ENCODE measurements around the gene GLG1.

GLG1 gene

DNA sequence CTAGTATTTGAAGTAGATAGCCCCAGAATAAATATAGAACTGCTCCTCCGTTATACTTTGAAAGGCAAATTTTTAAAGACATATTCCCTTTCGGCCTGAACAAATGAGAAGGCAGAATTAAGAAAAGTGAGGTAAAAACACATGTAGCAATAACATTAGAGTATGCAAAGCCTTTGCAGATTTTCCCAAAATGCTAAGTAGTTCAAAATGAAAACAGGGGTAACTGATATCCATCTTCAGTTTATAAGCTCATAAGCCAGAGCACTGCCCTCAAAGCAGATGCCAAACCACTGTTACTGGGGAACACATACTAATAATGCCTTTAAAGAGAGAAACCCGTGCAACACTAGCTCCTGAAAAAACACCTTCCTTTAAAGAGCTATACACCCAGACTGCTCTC lies 134.4 kb downstream of the GLG1 start:
- DNase-seq (ENCODE audit: low read depth in 2 of 2): no peak

DNA sequence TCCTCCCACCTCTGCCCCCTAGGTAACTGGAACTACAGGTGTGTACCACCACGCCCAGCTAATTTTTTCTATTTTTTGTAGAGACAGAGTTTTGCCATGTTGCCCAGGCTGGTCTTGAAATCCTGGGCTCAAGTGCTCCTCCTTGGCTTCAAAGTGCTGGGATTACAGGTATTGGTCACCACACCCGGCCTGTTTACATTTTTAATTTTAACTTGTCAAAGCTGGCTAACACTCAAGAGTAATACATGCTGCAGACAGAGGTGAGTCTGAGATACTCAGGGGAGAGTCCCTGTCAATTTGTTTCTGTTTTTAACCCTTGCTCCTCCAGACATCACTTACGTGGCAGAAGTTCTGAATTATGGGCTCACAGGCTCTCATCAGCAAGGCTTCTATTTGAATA lies 134.9 kb downstream of the GLG1 start:
- no peak for DNase-seq (ENCODE audit: low read depth in 2 of 2)

DNA sequence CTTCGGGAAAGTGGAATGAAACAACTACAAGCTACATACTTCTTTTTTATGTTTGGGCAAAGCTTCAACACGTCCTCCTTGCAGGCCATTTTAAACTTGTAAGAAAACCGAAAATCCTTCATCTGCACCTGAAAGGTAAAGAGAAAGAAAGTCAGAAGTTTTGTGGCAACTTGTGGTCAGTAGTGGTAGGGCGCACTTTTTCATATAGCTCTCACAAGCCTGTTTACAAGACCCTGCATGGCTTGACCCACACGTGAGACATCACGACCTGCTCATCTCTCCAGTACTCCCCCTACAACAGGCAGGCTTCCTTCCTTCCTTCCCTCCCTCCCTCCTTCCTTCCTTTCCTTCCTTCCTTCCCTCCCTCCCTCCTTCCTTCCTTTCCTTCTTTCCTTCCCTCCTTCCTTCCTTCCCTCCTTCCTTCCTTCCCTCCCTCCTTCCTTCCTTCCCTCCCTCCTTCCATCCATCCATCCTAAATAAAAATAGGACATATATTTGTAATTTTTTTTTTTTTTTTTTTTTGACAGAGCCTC lies 136.9 kb downstream of the GLG1 start:
- DNase-seq (ENCODE audit: low read depth in 2 of 2): no peak

DNA sequence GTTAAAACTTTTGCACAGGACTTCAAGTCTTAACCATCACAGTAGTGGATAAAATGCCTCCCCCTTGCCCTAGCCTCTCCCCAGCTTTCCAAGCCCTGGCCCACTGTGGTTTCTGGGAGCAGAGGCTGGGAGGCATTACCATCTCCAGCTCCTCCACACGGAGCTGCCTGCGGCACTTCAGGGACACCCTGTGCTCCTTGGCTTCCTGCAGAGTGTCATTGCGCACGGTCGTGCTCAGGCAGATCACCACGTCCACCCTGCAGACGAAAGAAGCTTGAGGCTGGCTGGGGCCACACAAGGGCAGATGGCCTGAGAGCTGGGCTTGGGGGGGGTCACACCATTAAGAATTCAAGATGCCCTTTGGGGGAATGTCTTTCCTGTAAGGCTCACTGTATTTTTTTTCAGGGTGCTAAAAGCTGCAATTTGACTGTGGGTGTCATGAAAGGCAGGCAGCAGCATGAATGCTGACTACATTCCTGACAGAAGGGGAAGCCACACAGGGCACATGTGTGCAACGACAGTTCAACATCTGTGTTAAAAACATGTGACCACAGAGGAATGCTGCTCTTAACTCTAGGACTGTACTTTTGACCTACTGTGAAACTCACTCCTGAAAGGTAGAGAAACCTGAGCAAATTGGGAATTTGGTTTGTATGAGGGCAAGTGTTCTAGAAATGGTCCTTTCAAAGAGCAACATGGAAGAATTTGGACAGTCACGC lies 137.9 kb downstream of the GLG1 start:
- no peak for DNase-seq (ENCODE audit: low read depth in 2 of 2)

DNA sequence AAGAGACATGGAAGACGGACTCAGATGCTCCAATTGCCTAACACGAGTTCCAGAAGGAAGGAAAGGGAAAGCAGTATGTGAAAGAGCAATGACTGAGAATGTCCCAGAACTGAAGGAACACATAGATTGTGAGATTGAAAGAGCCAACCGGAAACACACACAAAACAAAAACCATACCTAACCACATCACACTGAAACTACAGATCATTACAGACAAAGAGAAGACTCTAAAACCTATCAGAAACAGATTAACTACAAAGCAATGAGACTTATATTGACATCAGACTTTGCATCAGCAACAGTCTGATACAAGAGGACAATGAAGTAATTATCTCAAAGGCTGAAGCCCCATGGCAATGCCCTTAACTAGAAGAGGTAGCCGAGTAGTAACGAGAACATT lies 140.0 kb downstream of the GLG1 start:
- no peak for DNase-seq (ENCODE audit: low read depth in 2 of 2)

DNA sequence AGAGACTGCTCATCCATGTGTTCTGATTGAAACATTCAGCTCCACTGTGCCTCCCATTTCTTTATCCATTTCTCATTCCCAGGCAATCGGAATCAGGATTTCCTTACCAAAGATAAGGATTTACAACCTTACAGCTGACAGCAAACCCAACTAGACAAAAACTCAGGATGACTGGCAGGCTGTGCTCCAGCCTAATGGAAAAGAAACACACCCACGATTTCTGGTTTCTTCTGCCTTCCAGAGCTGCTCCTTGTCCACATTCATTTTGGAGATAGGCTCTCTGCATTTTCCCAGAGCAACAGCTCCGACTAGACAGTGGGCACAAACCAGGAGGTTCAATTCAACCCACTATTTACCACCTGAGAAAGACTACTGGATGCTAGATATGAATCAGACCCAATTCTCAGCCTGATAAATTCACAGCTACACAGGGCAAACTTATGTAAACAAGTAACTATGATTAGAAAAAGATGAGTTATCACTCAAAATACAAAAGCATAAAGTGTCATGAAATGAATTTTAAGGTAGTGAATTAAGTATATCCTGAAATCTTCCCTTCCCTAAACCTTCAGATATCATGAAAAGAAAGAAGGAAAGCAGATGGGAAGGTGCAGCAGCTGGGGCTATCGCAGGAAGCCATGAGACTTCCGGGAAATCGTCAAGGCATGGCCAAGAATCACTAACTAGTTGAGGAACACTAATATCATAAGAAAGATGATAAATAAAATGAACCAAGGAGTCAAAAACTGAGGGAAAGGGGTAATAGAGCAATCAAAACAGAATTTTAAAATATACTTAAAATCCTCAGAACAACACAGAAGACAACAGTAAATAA lies 140.8 kb downstream of the GLG1 start:
- no peak for DNase-seq (ENCODE audit: low read depth in 2 of 2)

DNA sequence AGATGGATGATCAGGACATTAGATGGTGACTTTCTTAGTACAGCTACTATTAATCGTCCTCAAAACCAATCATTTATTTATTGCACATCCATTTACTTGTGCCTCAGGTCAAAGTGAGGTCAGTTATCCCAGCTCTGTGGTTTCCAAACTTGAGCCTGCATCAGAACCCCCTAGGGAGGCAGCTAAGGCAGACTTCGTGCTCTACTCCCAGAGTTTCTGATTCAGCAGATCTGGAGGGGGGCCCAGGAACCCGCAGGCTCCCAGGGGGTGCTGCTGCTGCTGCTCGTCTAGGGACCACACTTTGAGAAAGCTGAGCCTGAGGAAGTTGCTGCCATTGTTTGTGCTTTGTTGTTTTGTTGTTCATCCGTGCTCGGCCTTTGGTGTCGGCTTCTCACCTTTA lies 141.6 kb downstream of the GLG1 start:
- no peak for DNase-seq (ENCODE audit: low read depth in 2 of 2)

DNA sequence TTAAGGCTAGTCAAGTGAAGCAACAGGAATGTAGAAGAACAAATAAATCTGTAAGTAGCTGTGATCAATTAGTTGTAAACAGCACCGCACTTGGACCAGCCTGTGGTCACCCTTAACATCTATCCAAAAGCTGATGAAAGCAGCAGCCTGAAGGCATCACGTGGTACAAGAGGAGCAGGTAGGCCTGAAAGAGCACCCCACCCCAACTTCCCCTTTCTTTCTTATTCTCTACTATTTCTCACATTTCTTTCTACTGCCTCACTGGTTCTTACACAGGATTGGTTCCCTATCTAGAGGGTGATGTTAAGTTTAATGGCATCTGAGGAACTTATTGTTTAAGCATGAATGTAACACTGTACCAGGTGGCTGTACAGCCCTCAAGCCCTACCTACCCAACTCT lies 143.0 kb downstream of the GLG1 start:
- DNase-seq (ENCODE audit: low read depth in 2 of 2): no peak

DNA sequence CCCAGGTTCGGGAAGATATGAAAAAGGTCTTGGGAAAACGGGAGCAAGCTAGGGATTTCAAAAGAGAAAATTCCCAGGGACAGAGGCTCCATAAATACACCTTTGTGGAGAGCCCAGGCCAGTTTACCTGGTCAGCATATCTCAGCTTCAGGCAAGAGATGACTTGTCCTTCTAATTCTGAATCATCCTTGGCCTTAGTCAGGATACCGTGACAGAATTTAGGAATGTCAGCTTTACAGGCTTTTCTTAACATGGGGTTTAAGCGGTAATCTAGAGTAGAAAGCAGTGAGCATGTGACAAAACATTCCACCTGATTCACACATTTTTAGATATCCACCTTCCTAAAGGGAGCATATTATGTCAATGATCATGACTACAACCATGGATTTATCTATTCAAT lies 144.6 kb downstream of the GLG1 start:
- no peak for DNase-seq (ENCODE audit: low read depth in 2 of 2)

DNA sequence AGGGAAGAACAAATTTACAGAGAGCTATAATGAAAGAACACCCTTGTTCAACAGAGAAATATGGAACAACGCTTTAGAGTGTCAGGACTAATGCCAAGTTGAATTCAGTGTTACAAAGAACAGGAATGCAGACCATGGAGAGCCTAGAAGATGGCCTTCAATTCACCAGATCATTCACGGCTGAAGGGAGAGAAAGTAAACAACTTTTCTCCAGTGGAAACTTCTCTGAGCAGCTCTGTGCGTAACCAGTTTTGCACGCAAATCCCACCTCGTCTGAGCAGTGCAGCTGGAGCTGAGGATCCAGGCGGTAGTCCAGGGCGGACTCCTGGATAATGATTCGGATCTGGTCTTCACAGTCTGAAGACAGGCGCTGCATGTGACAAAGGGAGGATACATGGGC lies 145.1 kb downstream of the GLG1 start:
- no peak for DNase-seq (ENCODE audit: low read depth in 2 of 2)

DNA sequence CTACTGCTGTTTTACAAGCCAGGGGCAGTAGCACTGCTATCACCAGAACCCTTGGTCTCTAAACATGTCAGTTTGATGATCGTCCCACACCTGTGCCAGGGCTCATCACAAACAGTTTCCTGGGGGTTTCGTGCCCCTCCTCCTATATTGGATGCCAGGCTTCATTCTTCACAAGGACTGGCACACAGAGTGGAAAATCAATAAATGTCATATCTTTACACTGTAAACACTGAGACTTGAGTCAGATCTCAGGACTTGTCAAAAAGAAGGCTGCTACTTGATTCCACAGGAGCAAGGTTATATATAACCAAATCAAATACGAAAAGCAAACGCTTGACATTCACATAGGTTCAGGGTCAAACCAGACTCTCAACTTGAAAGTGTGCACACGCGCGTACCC lies 146.4 kb downstream of the GLG1 start:
- DNase-seq (ENCODE audit: low read depth in 2 of 2): no peak

DNA sequence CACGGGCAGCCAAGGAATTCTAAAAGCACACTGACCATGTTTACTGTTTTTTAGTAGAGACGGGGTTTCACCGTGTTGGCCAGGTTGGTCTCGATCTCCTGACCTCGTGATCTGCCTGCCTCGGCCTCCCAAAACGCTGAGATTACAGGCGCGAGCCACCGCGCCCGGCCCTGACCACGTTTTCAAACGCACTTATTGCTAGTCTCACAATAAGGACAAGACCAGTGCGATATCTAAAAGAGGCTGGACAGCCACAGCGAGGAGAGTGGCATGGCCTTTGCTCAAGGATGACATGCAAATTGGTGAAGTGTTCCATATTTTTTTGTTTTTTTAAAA lies 150.7 kb downstream of the GLG1 start:
- no peak for DNase-seq (ENCODE audit: low read depth in 2 of 2)

DNA sequence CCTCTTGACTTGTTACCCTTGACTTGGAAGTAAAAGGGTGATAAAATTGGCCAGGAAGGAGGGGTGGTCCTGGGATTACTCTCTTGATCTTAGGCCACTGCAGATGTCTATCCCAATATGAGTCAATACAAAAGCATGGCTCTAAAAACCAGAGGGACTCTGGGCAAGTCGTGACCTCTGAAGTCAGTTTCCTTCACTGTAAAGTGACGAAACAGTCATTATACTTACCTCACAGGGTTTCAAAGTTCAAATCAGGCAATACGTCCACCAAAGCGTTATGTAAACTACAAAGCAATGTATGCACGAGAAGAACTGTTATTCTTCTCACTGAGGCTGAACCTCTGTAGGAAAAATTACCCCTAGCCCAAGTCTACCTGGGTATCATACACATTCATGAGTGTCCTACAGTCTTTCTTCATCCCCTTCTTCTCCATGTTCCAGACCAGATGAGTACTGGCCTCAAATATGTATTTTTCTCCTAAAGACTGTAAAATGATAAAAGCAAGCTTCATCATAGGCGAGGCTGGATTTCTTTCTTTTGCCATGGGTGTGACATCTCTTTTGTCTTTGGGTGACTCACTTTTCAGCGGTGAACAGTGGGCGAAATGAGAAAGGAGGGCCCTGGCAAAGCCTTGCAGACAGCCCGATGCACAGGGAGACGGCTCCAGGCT lies 151.2 kb downstream of the GLG1 start:
- no peak for DNase-seq (ENCODE audit: low read depth in 2 of 2)

DNA sequence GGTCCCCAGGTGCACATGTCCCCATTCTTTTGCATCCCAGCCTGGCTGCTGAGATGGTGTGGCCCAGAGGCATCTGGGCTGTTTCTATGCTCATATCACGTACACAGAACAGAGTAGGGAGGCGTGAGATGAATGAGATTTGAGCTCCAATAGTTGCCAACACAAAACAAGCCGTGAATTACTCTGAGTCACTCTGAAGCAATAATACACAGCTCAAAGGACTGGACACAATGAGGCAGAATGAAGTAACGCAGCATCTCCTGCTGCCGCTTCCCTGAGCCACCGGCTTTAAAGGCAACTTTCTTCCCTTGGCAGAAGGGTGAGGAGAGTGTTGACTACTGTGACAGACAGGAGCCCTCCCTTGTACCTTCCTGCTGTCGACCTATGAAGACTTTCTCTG lies 151.7 kb downstream of the GLG1 start:
- DNase-seq (ENCODE audit: low read depth in 2 of 2): no peak

DNA sequence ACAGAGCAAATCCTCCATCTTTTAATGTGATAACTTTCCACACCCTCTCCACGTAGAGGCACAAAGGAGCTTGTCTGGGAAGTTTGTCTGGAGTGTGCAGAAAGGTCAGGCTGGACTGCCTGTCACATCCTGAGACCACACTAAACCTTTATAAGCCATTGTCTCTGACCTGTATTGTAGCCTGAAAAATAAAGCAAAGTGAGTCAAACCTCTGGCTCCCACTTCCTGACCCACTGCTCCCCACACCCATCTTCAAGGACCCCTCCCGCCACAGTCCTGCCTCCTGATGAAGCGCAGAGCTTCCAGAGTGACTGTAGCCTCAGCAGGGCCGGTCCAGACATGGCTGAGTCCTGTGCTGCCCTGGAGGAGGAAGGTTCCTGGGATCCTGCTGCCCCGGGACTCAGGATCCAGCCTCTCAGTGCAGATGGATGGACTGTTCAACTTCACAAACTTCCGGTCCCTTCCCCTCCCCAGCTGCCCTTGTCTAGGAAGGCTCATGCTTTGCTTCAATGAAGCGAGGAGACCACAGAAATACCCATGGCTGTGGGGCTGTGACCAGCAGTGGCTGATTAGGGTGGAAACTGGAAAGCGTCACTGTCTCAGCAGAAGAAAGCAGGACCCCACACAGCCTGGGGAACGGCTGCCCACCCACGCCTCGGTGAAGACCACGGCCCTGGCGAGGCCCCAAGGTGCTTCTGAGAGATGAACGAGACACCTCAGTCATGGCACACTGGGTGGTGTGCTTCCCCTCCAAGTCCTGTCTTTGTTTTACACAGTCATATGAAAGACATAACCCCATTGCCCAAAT lies 154.8 kb downstream of the GLG1 start:
- DNase-seq (ENCODE audit: low read depth in 2 of 2): no peak

DNA sequence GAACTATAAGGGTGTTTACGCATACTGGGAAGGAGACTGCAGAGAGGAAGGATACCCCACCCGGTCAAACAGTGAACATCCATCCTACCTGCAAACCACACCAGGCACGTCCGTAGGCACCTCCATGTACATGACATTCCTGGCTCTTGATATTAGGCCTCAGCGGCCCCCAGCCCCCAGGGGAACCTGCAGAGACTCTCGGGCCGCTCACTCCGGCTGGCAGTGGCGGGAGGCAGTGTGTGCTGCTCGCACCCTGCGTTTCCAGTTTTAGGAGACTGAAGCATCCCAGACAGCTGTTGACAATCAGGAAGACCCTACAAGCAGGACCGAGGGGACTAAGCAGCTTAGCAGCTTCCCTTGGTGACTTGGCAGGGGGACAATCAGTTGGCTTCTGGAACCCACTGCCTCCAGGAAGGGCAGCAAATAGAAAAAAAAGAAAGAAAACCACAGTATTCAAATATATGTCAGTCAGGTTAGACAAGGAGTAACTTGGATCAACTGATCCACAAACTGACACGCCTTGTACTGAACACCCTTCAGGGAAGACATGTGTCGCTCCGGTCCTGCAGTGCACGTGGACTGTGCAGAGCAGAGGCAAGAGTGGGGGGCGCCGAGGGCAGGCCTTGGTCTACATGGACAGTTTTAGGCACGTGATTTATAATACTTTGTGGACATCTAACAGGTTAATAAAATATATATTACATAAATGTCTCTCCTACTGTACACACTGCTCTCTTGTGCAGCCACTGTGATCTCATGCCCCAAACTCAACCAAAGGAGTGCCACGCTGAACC lies 155.8 kb downstream of the GLG1 start:
- no peak for DNase-seq (ENCODE audit: low read depth in 2 of 2)

DNA sequence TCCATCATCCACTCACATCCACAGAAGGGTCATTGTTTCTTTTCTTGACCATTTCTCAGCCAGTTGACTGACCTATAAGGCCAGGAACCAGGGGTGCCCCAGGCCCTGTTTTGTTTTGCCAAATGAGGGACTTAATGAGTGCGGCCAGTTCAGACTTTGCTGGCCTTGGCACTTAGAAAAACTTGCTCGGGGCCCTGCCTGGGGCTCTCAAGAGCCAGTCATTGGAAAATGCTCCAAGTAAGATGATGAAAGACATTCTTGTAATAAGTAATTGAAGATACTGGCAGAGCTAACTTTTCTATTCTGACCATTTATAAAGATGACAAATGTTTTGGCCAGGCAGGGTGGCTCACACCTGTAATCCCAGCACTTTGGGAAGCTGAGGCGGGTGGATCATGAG lies 156.7 kb downstream of the GLG1 start:
- no peak for DNase-seq (ENCODE audit: low read depth in 2 of 2)

DNA sequence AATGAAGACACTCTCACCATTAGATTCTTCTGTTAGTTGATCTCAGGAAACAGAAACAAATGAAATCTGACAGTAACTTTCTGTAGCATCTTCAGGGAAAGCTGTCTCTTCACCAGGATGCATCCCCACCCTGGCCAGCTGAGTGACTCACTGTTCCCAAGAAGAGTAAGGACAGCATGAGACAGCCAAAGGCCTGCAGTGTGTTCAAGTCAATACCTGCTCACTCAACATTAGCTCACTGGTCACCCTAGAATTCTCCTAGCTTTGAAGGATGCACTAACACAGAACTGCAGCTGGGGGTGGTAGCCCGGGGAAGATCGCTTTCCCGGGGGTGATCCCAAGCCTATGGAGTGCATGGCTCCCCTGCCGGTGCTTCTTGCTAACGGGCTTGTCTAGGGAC lies 157.4 kb downstream of the GLG1 start:
- DNase-seq (ENCODE audit: low read depth in 2 of 2): no peak

DNA sequence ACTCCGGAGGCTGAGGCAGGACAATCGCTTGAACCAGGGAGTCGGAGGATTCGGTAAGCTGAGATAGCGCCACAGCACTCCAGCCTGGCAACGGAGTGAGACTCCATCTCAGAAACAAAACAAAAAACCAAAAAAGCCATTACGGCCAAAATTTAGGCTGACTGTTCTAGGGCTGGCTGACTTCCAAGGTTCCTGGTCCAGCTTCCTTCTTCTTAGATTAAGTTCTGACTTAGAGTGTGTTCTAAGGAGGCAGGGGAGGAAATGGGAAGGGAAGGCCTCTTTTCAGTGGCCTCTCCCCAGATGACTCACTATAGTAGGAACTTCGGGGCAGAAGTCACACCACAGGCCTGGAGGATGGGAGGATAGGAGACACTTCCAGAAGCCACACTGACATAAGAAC lies 157.9 kb downstream of the GLG1 start:
- DNase-seq (ENCODE audit: low read depth in 2 of 2): peak; percentile 69 to 71

DNA sequence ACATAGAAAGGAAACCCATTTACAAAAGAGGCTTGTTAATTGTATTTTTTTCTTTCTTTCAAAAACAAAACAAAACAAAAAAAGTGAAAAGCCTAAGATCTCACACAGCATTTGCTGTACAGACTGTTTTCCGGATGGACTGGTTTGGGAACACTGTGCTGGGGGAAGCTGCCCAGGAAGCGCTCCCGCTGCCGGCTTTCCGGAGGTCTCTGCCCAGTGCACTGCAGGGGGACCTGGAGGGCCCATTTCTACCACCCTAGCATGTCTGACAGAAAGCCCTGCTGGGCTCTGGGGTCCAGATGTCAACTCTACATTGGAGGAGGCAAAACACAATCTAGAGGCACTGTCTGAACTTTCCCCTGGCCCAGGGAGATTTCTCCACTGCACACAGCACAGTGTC lies 159.3 kb downstream of the GLG1 start:
- DNase-seq (ENCODE audit: low read depth in 2 of 2): no peak

DNA sequence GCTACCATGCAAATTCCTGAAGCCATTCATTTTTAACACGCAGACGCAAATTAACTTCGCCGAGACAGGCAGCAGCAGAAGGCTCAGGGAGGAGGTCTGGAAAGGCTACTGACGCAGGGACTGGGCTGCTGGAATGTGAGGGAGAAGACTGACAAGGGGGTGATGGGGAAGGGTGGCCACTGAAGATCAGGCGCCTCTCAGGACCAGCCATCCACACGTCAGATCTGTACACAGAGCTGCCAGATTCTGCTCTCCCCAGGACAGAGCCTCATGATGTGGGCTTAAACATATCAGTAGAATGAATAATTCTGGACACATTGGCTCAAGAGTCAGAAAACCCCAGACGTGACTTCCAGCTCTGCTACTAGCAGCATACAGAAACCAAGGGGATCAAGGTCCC lies 160.0 kb downstream of the GLG1 start:
- no peak for DNase-seq (ENCODE audit: low read depth in 2 of 2)

Measured in fibroblast of skin of left quadriceps (primary cell).